ENCODE data around the gene DNAJB11.
"Not testable (repeated sequence)": the region's sequence is repeated elsewhere in the genome, so short reads cannot be mapped to it uniquely, and the experiment has no call there.

DNAJB11 gene

DNA sequence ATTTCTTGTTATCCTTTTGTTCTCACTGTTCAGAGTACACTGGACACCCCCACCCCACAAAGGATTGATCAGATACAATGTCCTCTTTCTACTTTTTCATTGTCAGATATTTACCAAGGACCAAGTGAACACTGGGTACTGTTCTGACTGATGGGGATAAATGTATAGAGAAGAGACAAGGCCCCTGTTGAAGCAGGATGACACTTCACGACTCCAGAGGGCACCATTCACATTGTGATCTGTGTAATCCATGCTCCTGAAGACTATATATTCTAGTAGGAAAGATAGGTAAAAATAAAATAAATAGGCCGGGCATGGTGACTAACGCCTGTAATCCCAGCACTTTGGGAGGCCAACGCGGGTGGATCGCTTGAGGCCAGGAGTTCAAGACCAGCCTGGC, 19.1 kb upstream of the DNAJB11 start:
- DNase-seq (ENCODE audit: extremely low read depth in 1 of 2, low read depth in 1 of 2) = no peak

DNA sequence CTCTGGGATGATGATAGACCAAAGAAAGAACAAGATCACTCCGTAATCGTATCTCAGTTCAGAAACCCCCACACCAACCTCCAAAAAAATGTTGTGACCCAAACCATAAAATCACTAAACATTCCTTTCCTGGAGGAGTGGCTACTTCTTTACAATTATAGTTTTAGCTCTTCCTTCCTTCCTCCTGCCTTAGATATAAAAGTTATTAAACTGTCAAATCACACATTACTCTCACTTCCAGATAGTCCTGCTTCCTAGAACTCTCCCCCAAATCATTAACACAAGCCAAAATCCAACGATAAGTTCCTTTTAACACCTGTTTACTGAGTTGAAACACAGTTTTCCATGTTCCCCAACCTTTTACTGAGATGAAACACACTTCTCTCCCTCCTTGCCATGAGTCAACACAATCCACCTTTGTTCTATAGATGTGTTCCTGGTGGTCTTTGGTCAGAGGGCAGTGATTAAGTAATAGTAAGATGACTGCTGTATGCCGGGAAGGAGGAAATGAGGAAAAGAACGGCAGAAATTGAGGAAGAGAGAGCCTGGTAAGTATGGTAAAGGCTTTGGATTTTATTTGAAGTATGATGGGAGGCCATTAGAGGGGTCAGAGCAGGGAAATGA, 18.0 kb upstream of the DNAJB11 start:
- DNase-seq (ENCODE audit: extremely low read depth in 1 of 2, low read depth in 1 of 2) = no peak

DNA sequence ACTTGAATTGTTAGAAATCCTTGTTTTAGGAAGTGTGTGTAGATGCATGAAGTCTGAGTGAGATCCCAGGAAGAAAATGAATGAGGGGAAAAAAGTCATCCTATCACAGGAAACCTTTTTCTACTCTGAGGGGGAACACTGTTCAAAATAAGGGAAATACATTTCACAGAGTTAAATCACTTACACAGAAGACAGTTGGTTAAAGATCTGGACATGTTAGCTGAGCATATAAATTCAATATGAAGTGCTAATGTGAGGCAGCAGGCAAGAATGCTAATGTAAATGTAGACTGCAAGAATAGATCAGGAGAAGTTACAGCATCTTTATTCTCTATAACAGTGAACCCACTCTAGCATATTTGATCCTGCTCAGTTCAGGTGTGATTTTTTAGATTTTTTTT, 5.9 kb upstream of the DNAJB11 start:
- DNase-seq (ENCODE audit: extremely low read depth in 1 of 2, low read depth in 1 of 2) = no peak

DNA sequence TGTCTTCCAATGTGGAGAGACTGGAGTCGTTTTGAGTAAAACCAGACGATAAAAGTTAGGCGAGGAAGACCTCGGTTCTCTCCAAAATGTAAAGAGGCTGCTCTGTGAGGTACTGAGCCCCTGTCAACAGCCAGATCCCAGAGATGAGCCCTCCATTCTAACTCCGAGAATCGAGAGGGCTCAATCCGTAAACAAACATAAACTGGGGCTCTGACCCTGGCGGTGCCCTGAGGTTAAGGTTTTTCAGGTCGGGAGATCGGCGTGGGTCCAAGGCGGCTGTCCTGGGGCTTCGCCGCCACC, 3.8 kb upstream of the DNAJB11 start:
- no peak for DNase-seq (ENCODE audit: extremely low read depth in 1 of 2, low read depth in 1 of 2)

DNA sequence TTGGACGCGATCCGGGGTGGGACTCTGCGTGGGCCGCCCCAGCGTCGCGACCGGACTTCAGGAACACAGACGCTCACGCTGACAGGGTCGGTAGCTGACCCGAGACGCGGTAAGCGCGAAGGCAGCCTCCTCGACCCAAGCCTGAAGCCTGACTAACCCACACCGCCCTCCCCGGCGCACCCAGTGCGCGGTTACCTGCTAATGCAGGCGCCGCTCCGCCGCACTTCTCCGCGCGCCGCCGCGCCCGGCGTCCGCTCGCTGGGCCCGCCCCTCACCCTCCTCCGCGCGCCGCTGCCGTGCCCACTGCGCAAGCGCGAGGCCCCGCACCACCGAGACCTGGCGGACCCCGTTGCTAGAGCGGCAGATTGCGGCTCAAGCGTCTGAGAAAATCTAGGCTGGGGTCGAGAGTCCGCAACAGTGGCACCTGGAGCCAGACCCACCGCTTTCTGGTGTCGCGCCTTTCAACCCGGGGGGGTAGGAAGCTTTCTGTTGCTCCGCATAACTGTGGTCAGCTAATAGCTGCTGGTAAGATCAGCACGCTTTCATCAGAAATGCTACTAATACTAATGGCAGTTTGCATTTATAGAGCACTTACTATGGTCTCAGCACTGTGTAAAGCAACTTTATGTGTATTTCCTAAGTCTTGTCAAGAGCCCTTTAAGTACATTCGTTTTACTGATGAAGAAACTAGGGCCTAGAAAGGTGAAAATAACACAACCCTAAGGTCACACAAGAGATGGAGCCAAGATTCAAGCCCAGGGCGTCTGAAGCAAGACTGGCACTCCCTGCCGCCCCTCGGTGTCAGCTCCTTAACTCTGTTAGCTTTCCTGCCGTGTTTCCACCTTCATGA, 3.2 kb upstream of the DNAJB11 start, which contains the start of gene TBCCD1:
TSS of gene TBCCD1 (minus strand) at position 268 of the 850 bp plus-strand sequence. CDS start 3,010 bp downstream, outside the sequence.
- DNase-seq (ENCODE audit: extremely low read depth in 1 of 2, low read depth in 1 of 2) = peak; percentile 79 to 90

DNA sequence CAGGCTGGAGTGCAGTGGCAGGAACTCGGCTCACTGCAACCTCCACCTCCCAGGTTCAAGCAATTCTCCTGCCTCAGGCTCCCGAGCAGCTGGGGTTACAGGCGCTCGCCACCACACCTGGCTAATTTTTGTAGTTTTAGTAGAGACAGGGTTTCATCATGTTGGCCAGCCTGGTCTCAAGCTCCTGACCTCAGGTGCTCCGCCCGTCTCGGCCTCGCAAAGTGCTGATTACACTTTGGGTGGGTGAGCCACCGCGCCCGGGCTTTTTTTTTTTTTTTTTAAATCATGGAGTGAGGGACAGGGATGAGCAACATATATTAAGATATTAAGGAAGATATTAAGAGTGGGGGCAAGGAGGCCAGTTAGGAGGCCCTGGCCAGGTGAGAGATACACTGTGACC, 1.2 kb upstream of the DNAJB11 start:
- DNase-seq (ENCODE audit: extremely low read depth in 1 of 2, low read depth in 1 of 2) = not testable (repeated sequence)

DNA sequence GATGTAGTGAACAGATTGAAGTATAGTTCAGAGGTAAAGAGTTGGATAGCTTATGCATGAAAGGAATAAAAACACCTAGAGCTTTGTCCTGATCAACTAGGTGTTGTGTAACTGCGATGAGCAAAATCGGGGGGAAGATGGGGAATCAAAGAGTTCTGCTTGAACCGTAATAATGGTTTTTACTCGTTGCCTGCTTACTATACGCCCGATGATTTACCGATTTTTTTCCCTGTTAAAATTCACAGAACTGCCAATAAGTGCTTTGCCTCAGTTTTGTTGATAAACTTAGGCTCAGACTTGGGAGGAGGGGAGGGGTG, 783 bp upstream of the DNAJB11 start:
- no peak for DNase-seq (ENCODE audit: extremely low read depth in 1 of 2, low read depth in 1 of 2)

DNA sequence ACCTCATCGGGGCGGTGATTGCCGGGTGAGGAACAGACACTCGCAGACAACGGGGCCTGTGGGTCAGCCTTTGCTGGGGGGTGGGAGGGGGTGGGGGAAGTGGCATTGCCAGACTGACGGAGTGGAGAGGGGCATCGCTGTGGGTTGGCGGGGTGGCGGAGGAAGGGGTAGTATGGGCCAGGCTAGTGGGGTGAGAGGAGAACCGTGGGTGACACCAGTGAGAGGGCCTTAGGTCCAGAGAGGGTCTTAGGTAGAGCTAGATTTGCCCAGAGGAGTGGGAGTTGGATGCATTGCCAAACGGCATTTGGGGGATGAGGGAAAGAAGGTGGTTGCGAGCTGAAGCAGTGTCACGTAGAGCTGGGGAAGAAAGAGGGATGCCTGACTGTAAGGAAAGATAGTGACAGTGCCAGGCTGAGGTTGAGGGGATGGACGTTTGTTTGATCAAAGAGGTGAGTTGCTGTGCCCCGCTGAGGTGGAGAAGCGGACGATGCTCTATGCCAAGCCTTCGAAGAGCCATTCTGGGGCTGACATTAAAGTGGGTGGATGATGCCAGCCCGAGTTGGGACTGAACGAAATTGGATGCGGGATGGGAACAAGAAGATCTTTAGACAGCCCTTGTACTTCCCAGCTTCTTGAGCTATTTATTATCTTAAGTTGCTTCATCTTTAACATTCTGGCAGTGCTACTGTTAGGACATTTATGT, 572 bp downstream of the DNAJB11 start:
- no peak for DNase-seq (ENCODE audit: extremely low read depth in 1 of 2, low read depth in 1 of 2)

DNA sequence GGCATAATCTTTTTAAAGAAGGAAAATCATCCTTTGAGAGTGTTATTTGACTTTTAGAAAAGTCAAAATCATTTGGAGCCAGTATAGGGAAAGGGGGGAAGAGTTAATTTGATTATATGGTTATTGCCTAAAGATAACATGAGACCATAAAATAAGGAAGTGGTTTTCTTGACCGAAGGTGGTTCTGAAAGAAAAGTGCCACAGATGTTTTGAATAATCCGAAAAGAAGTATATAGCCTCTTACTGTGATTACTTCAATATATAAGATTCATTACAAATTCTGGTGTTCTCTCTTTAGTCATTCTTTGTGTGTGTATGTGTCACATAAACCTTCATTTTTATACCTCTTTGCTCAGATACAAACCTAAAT, 1.1 kb downstream of the DNAJB11 start:
- DNase-seq (ENCODE audit: extremely low read depth in 1 of 2, low read depth in 1 of 2) = no peak

DNA sequence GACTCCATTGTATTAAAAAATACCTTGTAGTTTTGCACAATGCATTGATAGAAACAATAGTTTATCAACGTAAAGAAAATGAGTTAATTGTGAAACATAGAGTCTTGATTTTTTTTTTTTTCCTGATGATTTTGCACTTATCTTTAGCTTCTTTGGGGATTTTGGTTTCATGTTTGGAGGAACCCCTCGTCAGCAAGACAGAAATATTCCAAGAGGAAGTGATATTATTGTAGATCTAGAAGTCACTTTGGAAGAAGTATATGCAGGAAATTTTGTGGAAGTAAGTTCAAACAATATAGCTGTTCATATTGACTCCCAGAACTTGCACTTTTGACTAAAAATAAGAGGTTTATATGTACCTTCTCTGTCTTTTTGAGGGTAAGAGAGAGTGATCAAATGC, 7.0 kb downstream of the DNAJB11 start:
- DNase-seq (ENCODE audit: extremely low read depth in 1 of 2, low read depth in 1 of 2) = no peak

DNA sequence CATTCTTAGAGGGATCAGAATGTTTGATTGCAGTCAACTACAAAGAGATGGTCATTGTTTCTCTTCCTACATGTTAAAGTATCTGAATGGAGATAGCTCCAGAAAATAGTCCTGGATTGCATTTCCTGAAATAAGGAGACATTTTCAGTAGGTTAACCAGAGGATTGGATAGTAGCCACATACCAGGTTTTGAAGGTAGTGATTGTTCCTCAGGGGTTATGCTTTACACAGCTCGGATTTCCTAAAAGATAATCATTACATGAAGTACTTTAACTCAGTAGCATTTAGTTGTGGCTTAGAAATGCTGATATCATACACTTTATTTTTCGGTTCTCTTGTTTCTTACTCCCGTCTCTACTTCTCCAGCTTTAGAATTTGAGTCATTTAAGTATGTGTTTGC, 10.3 kb downstream of the DNAJB11 start:
- no peak for DNase-seq (ENCODE audit: extremely low read depth in 1 of 2, low read depth in 1 of 2)

DNA sequence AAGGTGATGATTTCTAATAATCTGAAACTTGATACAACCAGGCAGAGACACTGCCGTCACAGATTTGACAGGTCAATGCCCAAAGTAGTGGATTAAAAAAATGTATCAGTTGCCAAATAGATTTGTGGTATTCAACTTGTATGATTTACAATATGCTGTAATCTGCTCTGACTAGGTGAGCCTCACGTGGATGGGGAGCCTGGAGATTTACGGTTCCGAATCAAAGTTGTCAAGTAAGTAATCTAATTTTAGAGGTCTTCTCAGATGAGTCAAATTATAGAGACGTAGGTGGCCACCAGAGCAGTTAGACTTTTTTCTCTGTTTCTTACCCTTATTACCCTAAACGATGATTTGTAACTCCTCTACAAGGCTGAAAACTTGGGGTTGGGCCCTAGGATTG, 12.0 kb downstream of the DNAJB11 start:
- DNase-seq (ENCODE audit: extremely low read depth in 1 of 2, low read depth in 1 of 2) = no peak

DNA sequence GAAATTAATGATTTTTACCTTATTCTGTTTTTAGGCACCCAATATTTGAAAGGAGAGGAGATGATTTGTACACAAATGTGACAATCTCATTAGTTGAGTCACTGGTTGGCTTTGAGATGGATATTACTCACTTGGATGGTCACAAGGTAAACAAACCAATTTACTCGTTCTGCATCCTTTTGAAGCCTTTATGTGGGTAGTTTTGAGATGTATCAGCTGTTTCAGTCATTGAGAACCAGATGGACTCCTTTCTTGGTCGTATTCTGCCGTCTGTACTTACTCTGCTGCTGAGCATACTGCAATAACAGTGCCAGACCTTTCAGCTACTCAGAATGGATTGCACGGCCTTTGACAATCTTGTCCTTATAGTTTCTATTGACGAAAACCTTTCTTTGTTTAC, 13.3 kb downstream of the DNAJB11 start:
- DNase-seq (ENCODE audit: extremely low read depth in 1 of 2, low read depth in 1 of 2) = no peak

DNA sequence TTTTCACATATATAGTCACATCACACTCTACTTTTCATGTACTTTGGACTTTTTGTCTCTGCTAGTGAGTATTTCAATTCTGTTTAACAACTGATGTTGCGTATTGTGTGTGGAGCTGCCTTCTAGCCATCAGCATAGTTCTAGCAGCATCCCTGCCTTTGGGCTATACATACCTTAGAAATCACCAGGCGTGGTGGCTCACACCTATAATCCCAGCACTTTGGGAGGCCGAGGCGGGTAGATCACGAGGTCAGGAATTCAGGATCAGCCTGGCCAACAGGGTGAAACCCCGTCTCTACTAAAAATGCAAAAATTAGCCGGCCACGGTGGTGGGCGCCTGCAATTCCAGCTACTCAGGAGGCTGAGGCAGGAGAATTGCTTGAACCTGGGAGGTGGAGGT, 15.7 kb downstream of the DNAJB11 start:
- DNase-seq (ENCODE audit: extremely low read depth in 1 of 2, low read depth in 1 of 2) = not testable (repeated sequence)

DNA sequence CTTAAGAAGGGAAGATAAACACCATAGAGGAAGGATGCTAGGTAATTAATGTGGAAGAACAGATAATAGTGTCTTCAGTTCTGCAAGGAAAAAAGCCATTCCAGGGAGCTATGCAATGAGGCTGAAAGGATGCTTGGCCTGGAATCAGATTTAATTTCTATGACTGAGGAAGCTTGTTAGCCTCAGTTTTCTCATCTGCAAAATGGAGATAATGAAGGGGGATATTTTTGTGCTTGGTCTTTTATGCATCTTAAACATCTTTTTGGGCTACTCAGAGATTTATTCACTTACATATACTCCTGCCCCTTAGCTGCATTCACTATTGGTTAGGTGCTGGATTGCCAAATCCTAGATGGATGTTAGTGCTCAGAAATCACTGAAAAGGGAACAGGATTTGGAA, 16.7 kb downstream of the DNAJB11 start:
- DNase-seq (ENCODE audit: extremely low read depth in 1 of 2, low read depth in 1 of 2) = no peak

DNA sequence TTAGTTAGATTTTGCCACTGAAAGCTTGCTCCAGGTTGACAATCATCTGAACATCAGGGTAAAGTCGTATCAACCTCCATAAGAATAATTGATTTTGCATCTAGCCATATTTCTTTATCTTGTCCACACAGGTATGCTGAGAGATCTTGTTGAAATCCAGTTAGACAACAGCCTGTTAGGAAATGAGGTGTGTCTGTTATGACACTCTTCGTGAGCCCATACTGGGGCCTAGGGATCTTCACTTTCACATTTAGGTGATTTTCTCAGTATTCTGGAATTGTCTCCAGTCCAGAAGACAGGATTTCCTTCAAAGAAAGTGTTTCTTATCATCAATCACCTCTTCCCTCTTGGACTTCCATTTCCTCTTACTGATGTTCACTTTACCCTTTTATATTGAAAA, 18.1 kb downstream of the DNAJB11 start:
- DNase-seq (ENCODE audit: extremely low read depth in 1 of 2, low read depth in 1 of 2) = no peak

DNA sequence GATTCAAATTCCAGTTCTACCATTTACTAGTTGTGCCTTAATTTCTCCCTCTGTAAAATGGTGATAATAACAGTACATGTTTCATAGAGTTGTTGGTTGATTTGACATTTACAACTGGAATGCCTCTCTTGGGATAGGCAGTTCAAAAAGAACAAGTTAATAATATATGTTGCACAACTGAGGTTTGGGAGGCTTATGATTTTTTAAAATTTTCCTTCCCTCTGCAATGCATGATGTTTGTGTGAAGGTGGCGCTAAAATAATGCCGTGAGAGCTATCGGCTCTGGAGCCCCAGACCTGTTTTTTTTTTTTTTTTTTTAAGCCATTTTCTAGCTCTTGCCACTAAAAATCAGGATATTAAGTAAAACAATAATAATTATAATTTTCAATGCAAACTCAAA, 18.6 kb downstream of the DNAJB11 start:
- no peak for DNase-seq (ENCODE audit: extremely low read depth in 1 of 2, low read depth in 1 of 2)

DNA sequence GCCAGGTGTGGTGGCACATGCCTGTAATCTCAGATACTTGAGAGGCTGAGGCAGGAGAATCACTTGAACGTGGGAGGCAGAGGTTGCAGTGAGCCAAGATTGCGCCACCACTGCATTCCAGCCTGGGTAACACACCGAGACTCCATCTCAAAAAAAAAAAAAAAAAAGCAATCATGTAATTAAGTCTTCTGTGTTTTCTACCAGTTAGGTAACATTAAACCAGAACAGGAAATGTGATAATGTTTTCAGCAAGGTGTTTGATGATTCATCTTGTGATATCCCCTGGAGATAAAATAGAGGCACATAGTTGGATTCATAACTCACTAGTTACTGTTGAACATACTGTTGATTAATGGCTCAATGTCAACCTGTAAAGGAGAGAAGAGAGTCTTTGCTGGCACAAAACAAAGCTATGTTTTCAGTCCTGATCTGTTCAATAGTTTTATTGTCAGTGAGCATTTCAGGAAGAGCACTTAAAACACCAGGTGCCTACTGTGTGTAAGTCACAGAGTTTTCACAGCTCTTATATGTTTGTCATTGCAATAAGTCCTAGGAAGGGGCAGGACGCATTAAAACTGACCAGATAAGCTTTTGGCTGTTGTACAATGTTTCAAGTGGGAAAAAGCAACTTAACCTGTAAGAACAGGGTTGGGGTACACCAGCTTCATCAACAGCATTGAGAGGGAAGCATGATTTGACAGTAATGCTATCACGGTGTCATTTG, 19.5 kb downstream of the DNAJB11 start:
- no peak for DNase-seq (ENCODE audit: extremely low read depth in 1 of 2, low read depth in 1 of 2)

DNA sequence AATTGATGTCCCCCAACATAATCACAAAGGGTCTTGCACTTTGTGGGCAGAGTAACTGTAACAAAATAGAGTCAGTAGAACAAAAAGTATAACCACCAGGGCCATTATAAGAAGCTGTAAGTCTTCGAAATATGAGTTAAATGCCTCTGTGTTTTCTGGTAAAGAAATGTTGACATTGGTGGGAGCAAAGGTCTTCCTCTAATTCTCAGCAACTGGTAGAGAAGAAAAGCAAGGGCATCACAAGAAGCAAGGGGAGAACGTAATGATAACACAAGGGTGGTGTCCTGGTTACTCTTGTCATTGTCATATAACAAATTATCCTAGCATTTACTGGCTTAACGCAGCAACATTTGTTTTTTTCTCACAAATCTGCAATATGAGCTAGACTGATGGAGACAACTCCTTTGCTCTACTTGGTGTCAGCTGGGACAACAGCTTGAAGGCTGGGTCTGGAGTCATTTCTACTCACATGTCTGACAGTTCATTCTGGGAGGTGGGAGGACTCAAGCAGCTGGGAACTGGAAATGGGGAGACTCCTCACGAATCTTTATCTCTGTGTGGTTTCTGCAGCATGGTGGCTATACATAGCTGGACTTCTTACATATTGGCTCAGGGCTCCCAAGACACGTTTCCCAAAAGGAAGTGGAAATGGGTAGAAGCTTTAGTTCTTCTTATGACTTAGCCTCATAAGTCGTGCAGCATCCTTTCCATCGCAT, 20.2 kb downstream of the DNAJB11 start:
- DNase-seq (ENCODE audit: extremely low read depth in 1 of 2, low read depth in 1 of 2) = no peak

DNA sequence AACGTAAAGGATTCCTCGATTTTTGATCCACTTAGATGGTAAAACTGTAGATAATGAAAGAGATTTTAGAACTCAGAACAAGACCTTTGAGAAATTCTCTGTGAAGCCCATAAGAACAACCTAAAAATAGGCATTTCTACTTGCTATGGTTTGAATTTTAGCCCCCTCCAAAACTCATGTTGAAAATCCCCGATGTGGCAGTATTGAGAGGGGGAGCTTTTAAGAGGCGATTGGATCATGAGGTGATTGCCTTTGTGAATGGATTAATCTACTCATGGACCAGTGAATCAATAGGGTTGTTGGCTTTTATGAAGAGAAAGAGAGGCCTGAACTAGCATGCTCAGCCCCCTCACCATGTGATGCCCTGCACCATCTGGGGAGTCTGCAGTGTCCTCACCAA, 22.2 kb downstream of the DNAJB11 start:
- no peak for DNase-seq (ENCODE audit: extremely low read depth in 1 of 2, low read depth in 1 of 2)

DNA sequence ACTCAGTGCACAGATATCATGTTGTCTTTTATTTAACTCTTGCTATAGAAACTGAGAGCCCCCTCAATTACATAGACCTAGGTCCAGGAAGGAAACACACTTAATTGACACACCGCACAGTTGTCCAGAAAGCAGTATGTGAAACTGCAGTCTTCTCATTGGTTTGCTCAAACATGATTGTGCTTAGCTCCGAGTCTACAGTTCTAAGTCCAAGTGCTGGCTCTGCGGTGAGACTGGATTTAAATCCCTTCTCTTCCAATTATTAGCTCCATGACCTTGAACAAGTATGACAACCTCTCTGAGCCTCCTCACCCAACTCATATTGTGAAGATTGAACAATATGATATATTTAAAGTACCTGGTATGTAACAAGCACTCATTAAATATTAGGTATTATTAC, 23.3 kb downstream of the DNAJB11 start:
- no peak for DNase-seq (ENCODE audit: extremely low read depth in 1 of 2, low read depth in 1 of 2)

Data from stimulated activated CD8-positive, alpha-beta memory T cell treated with anti-CD3 and anti-CD28 coated beads, Interleukin-7, amount 100 ng/mL, for 48 hours (primary cell).